Esophagus squamous epithelium (tissue), 5 donors: ENCODE results near the gene ZNF865. TPM values are rescaled to one million over a fixed set of nuclear protein-coding genes. Genes with fewer than 3 reads are reported as not detected.
"Not testable (repeated sequence)": the region's sequence is repeated elsewhere in the genome, so short reads cannot be mapped to it uniquely, and the experiment has no call there.

ENCODE experiments used
- DNase-seq: peaks from one replicate; lab custom pipeline; 2025; lab: John Stamatoyannopoulos, UW
- H3K27ac ChIP-seq, 4 donors: fragments of 200-600 bp; sonication (generic); one replicate each; pipeline ENCODE4 v1.5.1; 2016 to 2019; ENCODE audit warnings: mild to moderate bottlenecking in 1 of 4
- H3K27me3 ChIP-seq, 4 donors: fragments of 200-600 bp; sonication (generic); 1 replicate in 3 of 4; 2 replicates in 1 of 4; pipeline versions ENCODE4 v1.5.1 to v1.6.0; 2017 to 2021; ENCODE audit warnings: antibody characterized with exemption in 1 of 4
- H3K36me3 ChIP-seq, 3 donors: fragments of 200-600 bp; sonication (generic); one replicate each; pipeline ENCODE4 v1.5.1; 2016 to 2019
- H3K4me1 ChIP-seq, 3 donors: fragments of 200-600 bp; sonication (generic); one replicate each; pipeline ENCODE4 v1.5.1; 2017 to 2019
- H3K4me3 ChIP-seq, 4 donors: fragments of 200-600 bp; sonication (generic); 1 replicate in 3 of 4; 2 replicates in 1 of 4; pipeline ENCODE4 v1.5.1; 2016 to 2019; ENCODE audit warnings: mild to moderate bottlenecking in 2 of 4, moderate library complexity in 1 of 4
- H3K9me3 ChIP-seq, 3 donors: fragments of 200-600 bp; sonication (generic); one replicate each; pipeline ENCODE4 v1.5.1; 2016 to 2019
- POLR2A ChIP-seq, 4 donors: fragments of 450-650 bp; IDR thresholded peaks; one replicate each; pipeline ENCODE4 v1.6.1; 2017; ENCODE audit warnings: antibody characterized with exemption in 4 of 4, mild to moderate bottlenecking in 4 of 4, moderate library complexity in 3 of 4
- WGBS, 2 donors: methylation state at CpG; one replicate each; pipeline ENCODE4 v1.1.5; 2018; 5-methylcytosine and 5-hydroxymethylcytosine counted together
- intact Hi-C: fragments of 100-400 bp; cut with DNase I; formaldehyde crosslinking; loops from one replicate; pipeline ENCODE4 v1.15.0; 2022
- total RNA-seq, 4 donors: library from RNA; depleted of rRNA; stranded (reverse); fragments of >200 nt; gene quantifications; one replicate each; pipeline ENCODE4 v1.1.0, GENCODE V29; 2016
- TF ChIP-seq, protein P1 (sequence below), 6 experiments: fragments of 450-650 bp in 4 of 6; fragments of 200-600 bp in 2 of 6; sonication (generic) in 2 of 6; IDR thresholded peaks; one replicate each; pipeline ENCODE4 v1.5.1; 2016 to 2019; ENCODE audit warnings: antibody characterized with exemption in 6 of 6, mild to moderate bottlenecking in 4 of 6, moderate library complexity in 4 of 6
- donor health status: DM: yes; HTN: yes; CAD: no.

Gene ZNF865
- 1 to 10 TPM; 2.7 to 5.3 (median 3.3) TPM for total RNA-seq

DNA sequence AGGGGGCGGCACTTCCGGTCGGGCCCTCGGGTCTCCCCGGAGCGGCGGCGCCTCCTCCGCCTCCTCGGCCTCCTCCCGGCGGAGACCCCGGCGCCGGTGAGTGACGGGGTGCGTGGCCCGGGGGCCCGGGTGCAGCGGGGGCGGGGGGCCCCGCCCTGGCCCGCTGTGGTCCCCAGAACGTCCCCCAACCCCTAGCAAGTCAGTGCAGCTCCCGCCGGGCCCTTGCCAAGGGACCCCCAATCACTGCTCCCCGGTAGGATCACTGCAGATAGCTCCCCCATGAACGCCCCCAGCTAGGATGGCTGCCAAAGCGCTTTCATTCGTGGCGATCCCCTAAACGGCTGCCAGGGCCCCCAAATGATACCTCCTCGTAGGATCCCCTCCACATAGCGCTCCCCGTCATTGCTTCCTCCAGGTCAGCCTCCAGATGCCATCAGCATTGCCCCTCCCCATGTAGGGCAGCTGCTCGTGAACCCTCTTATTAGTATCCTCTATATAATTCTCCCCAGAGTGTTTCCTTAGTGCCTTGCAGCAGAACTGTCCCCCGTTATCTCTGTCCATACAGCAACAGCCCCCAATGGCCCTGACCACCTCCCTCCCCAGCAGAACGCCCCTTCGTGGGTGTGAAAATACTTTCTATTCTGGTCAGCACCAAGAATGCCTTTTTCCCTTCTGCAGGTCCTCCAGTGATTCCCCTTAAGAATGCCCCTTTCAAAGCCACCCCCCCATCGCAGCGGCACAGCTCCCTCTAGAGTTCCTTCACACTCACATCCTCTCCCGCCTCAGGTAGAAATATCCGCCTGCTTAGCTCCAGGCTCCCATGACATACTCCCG lies at the start of gene ZNF865:
Gene ZNF865 (plus strand): TSS at position 11 of the 834 bp plus-strand sequence. CDS start 7,972 bp downstream, outside the sequence.
- TF ChIP-seq, protein P1, sequence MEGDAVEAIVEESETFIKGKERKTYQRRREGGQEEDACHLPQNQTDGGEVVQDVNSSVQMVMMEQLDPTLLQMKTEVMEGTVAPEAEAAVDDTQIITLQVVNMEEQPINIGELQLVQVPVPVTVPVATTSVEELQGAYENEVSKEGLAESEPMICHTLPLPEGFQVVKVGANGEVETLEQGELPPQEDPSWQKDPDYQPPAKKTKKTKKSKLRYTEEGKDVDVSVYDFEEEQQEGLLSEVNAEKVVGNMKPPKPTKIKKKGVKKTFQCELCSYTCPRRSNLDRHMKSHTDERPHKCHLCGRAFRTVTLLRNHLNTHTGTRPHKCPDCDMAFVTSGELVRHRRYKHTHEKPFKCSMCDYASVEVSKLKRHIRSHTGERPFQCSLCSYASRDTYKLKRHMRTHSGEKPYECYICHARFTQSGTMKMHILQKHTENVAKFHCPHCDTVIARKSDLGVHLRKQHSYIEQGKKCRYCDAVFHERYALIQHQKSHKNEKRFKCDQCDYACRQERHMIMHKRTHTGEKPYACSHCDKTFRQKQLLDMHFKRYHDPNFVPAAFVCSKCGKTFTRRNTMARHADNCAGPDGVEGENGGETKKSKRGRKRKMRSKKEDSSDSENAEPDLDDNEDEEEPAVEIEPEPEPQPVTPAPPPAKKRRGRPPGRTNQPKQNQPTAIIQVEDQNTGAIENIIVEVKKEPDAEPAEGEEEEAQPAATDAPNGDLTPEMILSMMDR (IDR thresholded peaks at IDR 0.05), result peak; percentile 58 to 76 (median 64)
- TF ChIP-seq POLR2A (IDR thresholded peaks at IDR 0.05), result no peak
- DNase-seq, result no peak
- H3K4me3 ChIP-seq, result peak within 1 kb of the TSS; percentile 77 to 86 (median 82)
- H3K27me3 ChIP-seq, result no peaks in the 10 kb centered on the region
- H3K9me3 ChIP-seq, result no peaks in the 10 kb centered on the region
- whole genome bisulfite sequencing, 2 donors, result 1% methylated on average over 16 to 20 of the region's 44 CpGs
- H3K36me3 ChIP-seq, result peaks cover 0 to 42% (median 11%) of the 10 kb centered on the region in 3 donors
- H3K27ac ChIP-seq, result peak within 1 kb of the TSS; percentile 96 to 97 (median 97)
- intact Hi-C loops, result no loop called here
- H3K4me1 ChIP-seq, result peaks cover 27 to 69% (median 34%) of the 10 kb centered on the region in 3 donors

GRCh38 chr19:55559684-55560083 lies 45.8 kb upstream of the ZNF865 start:
- 56 to 80% methylated on average over 9 of the region's 9 CpGs for WGBS, 2 donors
- Histone ChIP-seq H3K27me3 (peaks cover 0 to 33% (median 0%) of the 10 kb centered on the region in 4 donors), H3K4me1 (peaks cover 0 to 4% (median 0%) of the 10 kb centered on the region in 3 donors), H3K9me3 (peaks cover 0 to 7% (median 0%) of the 10 kb centered on the region in 3 donors), H3K36me3 (no peaks in the 10 kb centered on the region), H3K4me3 (no peak overlapping the region), H3K27ac (no peak overlapping the region)
- TF ChIP-seq POLR2A (IDR thresholded peaks at IDR 0.05), result no peak
- intact Hi-C loops, result no loop called here
- no peak for DNase-seq

- no peak overlapping the region for H3K27ac ChIP-seq
- no peak for DNase-seq
- H3K4me1 ChIP-seq, result peaks cover 0 to 4% (median 0%) of the 10 kb centered on the region in 3 donors
- peaks cover 0 to 7% (median 0%) of the 10 kb centered on the region in 3 donors for H3K9me3 ChIP-seq
- 32 to 45% methylated on average over 12 of the region's 12 CpGs for WGBS, 2 donors
- H3K27me3 ChIP-seq, result peaks cover 0 to 47% (median 0%) of the 10 kb centered on the region in 4 donors
- intact Hi-C loops, result no loop called here
- no peak for TF ChIP-seq POLR2A (IDR thresholded peaks at IDR 0.05)
- TF ChIP-seq, protein P1 (IDR thresholded peaks at IDR 0.05), result no peak
- H3K36me3 ChIP-seq, result no peaks in the 10 kb centered on the region
- H3K4me3 ChIP-seq, result no peak overlapping the region
These were observed 42.2 kb upstream of the ZNF865 start for GRCh38 chr19:55563261-55563690.

GRCh38 chr19:55566823-55567222 lies 38.6 kb upstream of the ZNF865 start:
- TF ChIP-seq, protein P1 (IDR thresholded peaks at IDR 0.05), result no peak
- TF ChIP-seq POLR2A (IDR thresholded peaks at IDR 0.05), result no peak
- Histone ChIP-seq H3K36me3 (no peaks in the 10 kb centered on the region), H3K4me1 (peaks cover 0 to 4% (median 0%) of the 10 kb centered on the region in 3 donors), H3K9me3 (no peaks in the 10 kb centered on the region), H3K27ac (no peak overlapping the region), H3K4me3 (no peak overlapping the region), H3K27me3 (peaks cover 0 to 31% (median 0%) of the 10 kb centered on the region in 4 donors)
- DNase-seq, result no peak
- WGBS, 2 donors, result 35 to 36% methylated on average over 9 of the region's 9 CpGs
- intact Hi-C loops, result no loop called here

GRCh38 chr19:55567708-55568328 lies 37.6 kb upstream of the ZNF865 start:
- Histone ChIP-seq H3K27ac (no peak overlapping the region), H3K9me3 (no peaks in the 10 kb centered on the region), H3K36me3 (no peaks in the 10 kb centered on the region), H3K4me3 (no peak overlapping the region), H3K27me3 (peaks cover 0 to 31% (median 0%) of the 10 kb centered on the region in 4 donors), H3K4me1 (peaks cover 0 to 4% (median 0%) of the 10 kb centered on the region in 3 donors)
- intact Hi-C loops, result no loop called here
- no peak for DNase-seq
- TF ChIP-seq, protein P1 (IDR thresholded peaks at IDR 0.05), result no peak

DNA sequence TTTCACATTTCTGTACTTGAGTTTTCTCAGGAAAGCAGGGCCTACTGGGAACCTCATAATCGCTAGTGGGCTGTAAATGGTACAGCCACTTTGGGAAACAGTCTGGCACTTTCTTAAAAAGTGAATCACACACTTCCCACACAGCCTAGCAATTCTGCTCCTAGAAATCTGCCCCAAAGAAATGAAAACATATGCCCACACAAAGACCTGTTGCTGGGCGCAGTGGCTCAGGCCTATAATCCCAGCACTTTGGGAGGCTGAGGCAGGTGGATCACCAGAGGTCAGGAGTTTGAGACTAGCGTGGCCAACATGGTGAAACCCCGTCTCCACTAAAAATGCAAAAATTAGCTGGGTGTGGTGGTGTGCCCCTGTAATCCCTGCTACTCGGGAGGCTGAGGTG lies 36.0 kb upstream of the ZNF865 start:
- H3K9me3 ChIP-seq, H3K4me3 ChIP-seq, H3K4me1 ChIP-seq, intact Hi-C loops, DNase-seq, H3K36me3 ChIP-seq, H3K27ac ChIP-seq: not testable (repeated sequence)
- peaks cover 0 to 25% (median 0%) of the 10 kb centered on the region in 4 donors for H3K27me3 ChIP-seq
- WGBS, 2 donors, result 87 to 95% methylated on average over 5 of the region's 5 CpGs

DNA sequence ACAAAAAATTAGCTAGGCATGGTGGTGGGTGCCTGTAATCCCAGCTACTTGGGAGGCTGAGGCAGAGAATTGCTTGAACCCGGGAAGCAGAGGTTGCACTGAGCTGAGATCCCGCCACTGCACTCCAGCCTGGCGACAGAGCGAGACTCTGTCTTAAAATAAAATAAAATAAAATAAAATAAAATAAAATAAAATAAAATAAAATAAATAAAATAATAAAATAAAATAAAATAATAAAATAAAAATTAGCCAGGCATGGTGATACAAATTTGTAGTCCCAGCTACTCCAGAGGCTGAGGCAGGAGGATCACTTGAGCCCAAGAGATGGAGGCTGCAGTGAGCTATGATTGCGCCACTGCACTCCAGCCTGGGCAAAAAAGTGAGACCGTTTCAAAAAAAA lies 31.5 kb upstream of the ZNF865 start:
- H3K4me3 ChIP-seq, H3K27ac ChIP-seq, H3K27me3 ChIP-seq, H3K9me3 ChIP-seq, H3K4me1 ChIP-seq, intact Hi-C loops, DNase-seq: not testable (repeated sequence)
- peaks cover 0 to 22% (median 7%) of the 10 kb centered on the region in 3 donors for H3K36me3 ChIP-seq
- WGBS, 2 donors, result 78 to 80% methylated on average over 6 of the region's 6 CpGs
